ENCODE measurements around the gene GIMAP5.

The GIMAP5 gene

DNA sequence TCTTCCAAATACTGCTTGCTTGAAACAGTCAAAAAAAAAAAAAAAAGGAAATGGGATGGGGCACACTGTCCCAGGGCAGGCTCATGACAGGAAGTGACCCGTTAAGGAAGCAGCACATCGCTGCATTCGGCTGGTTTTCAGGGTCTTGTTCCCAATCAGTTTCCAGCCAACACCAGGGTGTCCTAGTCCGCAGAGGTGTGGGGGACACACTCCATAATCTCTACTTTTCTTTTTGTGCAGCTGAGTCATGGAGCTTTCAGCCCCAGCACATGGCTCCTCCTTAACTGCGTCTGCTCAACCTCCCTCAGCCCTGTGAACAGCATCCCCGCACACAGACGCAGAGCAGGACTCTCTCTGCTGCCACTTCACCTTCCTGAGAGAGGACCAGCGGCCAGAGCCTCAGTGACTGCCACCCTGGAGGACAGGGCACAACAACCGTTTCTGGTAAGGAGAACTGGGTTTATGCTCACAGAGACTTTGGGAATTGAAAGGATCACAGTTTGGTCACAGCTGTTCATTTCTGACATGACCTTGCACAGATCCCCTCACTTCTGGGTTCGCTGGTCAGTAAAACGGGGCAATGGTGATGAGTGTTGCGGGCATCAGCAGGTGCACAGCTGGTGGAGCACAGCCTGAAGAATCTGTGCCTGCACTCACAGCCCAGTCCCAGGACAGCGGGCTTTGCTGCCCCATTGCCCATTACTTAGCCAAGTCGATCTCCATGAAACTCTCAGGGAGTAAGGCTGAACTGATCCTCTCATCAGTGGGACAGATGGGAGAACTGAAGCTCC is at the start of gene GIMAP5:
Gene GIMAP5, plus strand, starts transcription at position 154 of the 791 bp plus-strand sequence. CDS start 3,467 bp downstream, outside the sequence.
- no peak for DNase-seq

DNA sequence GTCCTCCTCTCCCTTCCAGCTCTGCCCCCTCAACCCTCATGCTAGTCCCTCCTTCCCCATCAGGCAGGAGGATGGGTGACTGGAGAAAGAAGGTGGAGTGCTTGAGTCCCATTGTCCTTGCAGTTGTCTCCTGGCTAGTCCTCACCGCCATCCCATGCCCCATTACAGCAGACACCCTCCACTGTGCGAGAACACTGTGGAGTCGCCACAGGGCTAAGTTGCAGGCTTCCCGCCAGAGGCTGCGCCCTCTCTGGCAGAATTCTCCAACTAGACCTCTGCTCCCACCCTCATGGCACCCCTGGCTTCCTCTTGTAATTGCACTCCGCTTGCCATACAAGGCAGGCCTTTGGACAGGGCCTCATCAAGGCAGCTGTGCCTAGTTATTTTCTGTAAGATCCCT is 48.6 kb upstream of the GIMAP5 start:
- no peak for DNase-seq

DNA sequence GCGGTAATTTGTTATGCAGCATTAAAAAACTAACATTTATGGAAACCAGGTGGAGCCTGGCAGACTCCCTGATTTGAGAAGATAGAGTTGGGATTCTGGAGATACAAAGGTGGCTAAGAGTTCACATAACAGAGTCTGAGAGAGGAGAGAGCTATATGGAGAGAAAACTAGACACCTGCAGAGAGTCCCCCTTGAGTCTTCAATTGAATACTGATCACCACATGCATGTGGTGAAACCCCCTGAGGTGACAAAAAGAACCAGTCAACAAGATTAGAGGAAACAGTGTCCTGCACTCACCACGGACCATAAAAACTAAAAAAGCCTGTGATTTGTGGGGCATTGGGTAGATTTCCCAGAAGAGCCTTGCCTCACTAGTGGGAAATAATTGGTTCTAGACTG is 41.6 kb upstream of the GIMAP5 start:
- DNase-seq, result no peak

DNA sequence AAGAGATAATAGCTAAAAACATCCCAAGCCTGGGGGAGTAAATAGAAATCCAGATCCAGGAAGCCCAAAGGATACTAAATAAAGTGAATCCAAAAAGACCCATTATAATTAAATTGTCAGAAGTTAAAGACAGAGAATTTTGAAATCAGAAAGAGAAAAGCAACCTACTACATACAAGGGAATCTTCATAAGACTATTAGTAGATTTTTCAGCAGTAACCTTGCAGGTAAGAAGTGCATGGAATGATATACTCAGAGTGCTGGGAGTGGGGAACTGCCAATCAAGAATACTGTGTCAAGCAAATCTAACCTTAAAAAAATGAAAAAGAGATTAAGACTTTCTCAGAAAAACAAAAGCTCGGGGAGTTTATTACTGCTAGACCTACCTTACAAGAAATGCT is 34.0 kb upstream of the GIMAP5 start:
- DNase-seq, result no peak

GRCh38 chr7:150715293-150715692 is 21.9 kb upstream of the GIMAP5 start:
- DNase-seq, result no peak

- no peak for DNase-seq
Observed at GRCh38 chr7:150715738-150716137, 21.5 kb upstream of the GIMAP5 start.

DNA sequence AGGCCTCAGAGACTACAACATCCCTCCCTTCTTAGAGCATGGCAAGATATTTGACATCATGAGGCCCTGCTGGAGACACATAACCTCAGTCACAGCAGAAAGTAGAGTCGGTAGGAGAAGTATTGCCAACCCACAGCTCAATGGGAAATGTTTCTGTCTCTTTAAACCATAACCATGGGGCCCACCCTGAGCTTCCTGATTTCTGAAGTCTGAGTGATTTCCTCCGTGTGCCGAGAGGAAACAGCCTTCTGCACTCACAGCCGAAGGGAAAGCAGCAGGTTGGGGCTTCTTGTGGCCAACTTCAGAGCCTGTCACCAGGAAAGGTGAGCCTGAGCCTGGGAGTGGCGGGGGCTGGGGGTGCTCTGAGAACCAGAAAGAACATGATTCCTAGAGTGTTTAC is 20.9 kb upstream of the GIMAP5 start, which contains the start of gene GIMAP1:
Gene GIMAP1, plus strand, starts transcription at position 246 of the 400 bp plus-strand sequence. CDS start 2,435 bp downstream, outside the sequence.
- no peak for DNase-seq

- no peak for DNase-seq
Observed at GRCh38 chr7:150716939-150717338, 20.3 kb upstream of the GIMAP5 start.

DNA sequence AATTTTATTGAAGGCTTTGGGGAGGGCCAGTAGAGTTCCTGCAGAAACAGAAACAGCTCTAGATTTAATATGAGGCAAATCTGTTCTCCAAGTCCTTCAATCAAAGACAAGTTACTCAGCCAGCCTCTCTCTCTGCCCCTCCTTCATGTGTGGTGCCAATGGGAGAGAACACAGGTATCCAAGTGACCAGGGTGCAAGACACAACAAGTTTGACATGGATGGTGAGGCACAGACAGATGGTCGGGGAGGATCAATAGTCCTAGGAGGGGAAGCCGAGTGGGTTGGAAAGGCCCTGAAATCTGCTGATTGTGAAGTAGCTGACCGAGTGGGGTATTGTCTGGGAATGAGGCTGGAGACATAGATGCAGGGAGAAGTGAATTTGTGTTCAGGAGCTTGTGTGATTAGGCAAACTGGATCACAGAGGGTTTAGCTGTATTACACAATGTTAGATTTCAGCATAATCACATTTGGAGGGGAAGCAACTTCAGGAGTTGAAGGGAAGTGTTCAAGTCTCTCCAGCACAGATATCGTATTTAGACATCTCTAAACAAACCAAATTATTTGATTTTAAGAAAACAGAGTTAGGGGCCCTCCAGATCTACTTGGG is 19.3 kb upstream of the GIMAP5 start:
- no peak for DNase-seq

GRCh38 chr7:150719436-150719835 is 17.8 kb upstream of the GIMAP5 start:
- DNase-seq, result no peak

- no peak for DNase-seq
Observed at GRCh38 chr7:150719960-150720891, 17.0 kb upstream of the GIMAP5 start.

DNA sequence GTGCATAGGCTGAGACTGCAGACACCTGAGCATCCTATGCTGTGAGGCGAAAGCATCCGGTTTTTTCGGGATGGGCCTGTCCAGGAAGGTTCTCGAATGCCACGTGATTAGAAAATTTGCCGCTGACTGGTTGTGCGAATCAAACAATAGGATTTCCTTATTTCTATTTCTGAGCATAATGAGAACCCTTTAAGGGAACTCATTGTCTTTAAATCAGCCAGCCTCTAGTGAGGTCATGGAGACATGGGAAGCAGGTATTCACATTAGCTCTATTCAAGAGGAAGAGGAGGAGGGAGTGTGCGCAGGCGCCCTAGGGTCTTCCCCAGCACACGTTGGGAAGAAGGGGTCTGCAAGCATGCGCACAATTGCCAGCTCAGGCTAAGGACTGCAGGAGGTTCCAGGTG is 15.2 kb upstream of the GIMAP5 start:
- no peak for DNase-seq

GRCh38 chr7:150722431-150722931 is 14.7 kb upstream of the GIMAP5 start:
- DNase-seq, result no peak

DNA sequence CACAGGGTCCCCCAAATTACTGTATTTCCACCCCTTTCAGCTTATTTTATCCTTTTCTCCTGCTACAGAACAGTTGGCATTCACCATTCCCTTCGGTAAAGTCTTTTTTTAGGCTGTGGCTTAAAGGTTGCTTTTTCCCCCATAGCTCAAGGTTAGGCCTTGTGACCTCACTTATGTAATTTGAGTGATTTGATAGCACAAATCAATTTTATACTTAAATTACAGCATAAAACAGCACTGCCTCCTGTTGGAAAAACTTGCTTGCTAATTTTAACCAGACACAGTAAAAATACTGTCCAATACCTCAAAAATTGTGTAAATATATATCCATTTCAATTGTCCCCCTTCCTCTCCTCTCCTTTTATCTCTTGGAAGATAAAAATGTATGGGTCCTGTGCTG is 13.8 kb upstream of the GIMAP5 start:
- DNase-seq, result no peak

GRCh38 chr7:150727381-150727780 is 9.8 kb upstream of the GIMAP5 start:
- DNase-seq, result no peak

- DNase-seq, result no peak
Observed at GRCh38 chr7:150728011-150728410, 9.2 kb upstream of the GIMAP5 start.

GRCh38 chr7:150728609-150729008 is 8.6 kb upstream of the GIMAP5 start:
- DNase-seq, result no peak

- no peak for DNase-seq
Observed at GRCh38 chr7:150731916-150732315, 5.3 kb upstream of the GIMAP5 start.

DNA sequence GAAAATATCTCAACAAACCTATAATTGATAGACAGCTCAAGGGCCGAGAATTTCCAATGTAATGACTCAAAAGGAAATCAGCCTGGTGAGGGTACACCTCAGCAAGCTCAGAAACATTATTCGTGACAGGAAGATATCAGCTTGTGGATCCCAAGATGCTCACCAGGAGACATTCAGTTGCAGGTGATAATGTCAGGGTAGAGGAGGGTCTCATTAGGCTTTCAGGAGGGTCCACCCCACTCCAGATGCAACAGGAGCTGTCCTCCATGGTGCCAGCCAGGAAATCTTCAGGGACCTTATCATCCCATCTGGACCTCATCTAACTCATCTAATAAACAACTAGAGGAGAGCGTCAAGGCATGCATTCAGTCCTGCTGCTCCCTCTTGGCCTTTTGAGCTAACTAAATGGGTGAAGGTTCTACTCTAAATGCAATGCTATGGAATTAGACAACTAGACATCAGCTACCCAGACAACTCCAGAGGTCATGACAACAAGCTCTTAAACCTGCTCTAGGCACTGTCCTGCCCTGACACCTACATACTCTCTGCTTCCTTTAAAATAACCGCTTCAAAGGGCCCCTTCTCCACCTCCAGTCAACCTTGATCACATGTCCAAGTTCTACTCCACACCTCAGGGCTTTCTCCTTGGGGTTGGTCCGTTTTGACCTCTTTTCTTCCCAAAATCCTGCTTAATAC is 4.3 kb upstream of the GIMAP5 start:
- no peak for DNase-seq

GRCh38 chr7:150733482-150734095 is 3.6 kb upstream of the GIMAP5 start:
- no peak for DNase-seq

GRCh38 chr7:150734254-150734653 is 3.0 kb upstream of the GIMAP5 start:
- no peak for DNase-seq

Data from NCI-H69 (cell line).